BLaER1 (cell line): ENCODE results near the gene C6.

ENCODE experiments used
- H3K27ac ChIP-seq: shearing (Covaris generic); formaldehyde crosslinking; 2 replicates; pipeline ENCODE4 v1.8.1; 2022
- H3K27me3 ChIP-seq: shearing (Covaris generic); formaldehyde crosslinking; 2 replicates; pipeline ENCODE4 v1.8.1; 2022
- H3K36me3 ChIP-seq: shearing (Covaris generic); formaldehyde crosslinking; 2 replicates; pipeline ENCODE4 v1.8.1; 2022
- H3K4me1 ChIP-seq: shearing (Covaris generic); formaldehyde crosslinking; 2 replicates; pipeline ENCODE4 v1.8.1; 2022
- H3K4me2 ChIP-seq: shearing (Covaris generic); formaldehyde crosslinking; 2 replicates; pipeline ENCODE4 v1.8.1; 2022
- H3K4me3 ChIP-seq: shearing (Covaris generic); formaldehyde crosslinking; 2 replicates; pipeline ENCODE4 v1.8.1; 2022
- H3K9ac ChIP-seq: shearing (Covaris generic); formaldehyde crosslinking; 2 replicates; pipeline ENCODE4 v1.8.1; 2022
- H3K9me3 ChIP-seq: shearing (Covaris generic); formaldehyde crosslinking; 2 replicates; pipeline ENCODE4 v1.8.1; 2022
- H4K20me1 ChIP-seq: shearing (Covaris generic); formaldehyde crosslinking; 2 replicates; pipeline ENCODE4 v1.8.1; 2022
- Cebpa-rat ChIP-seq: shearing (Covaris generic); IDR thresholded peaks from 2 replicates; pipeline ENCODE4 v1.8.1; 2022

Gene C6

GRCh38 chr5:41145306-41145705 is 68.0 kb downstream of the C6 start:
- Histone ChIP-seq H3K9ac (no peak overlapping the region), H3K27me3 (no peaks in the 10 kb centered on the region), H3K27ac (no peak overlapping the region), H4K20me1 (no peaks in the 10 kb centered on the region), H3K36me3 (no peaks in the 10 kb centered on the region), H3K4me2 (no peak overlapping the region), H3K9me3 (no peaks in the 10 kb centered on the region), H3K4me1 (no peaks in the 10 kb centered on the region), H3K4me3 (no peak overlapping the region)
- no peak for TF ChIP-seq Cebpa-rat

- Histone ChIP-seq H3K9me3 (no peaks in the 10 kb centered on the region), H3K36me3 (no peaks in the 10 kb centered on the region), H3K27ac (no peak overlapping the region), H3K9ac (no peak overlapping the region), H3K27me3 (no peaks in the 10 kb centered on the region), H3K4me1 (no peaks in the 10 kb centered on the region), H3K4me2 (no peak overlapping the region), H3K4me3 (no peak overlapping the region), H4K20me1 (no peaks in the 10 kb centered on the region)
- no peak for TF ChIP-seq Cebpa-rat
These were observed 70.0 kb downstream of the C6 start for GRCh38 chr5:41143131-41143901.

GRCh38 chr5:41127967-41128690 is 85.2 kb downstream of the C6 start:
- H3K27ac ChIP-seq, result no peak overlapping the region

GRCh38 chr5:41122459-41122858 is 90.9 kb downstream of the C6 start:
- H3K27ac ChIP-seq, result no peak overlapping the region
- no peaks in the 10 kb centered on the region for H3K36me3 ChIP-seq
- no peaks in the 10 kb centered on the region for H3K4me1 ChIP-seq
- no peaks in the 10 kb centered on the region for H4K20me1 ChIP-seq
- no peak for TF ChIP-seq Cebpa-rat
- H3K27me3 ChIP-seq, result no peaks in the 10 kb centered on the region
- H3K9ac ChIP-seq, result no peak overlapping the region
- no peak overlapping the region for H3K4me3 ChIP-seq
- H3K9me3 ChIP-seq, result no peaks in the 10 kb centered on the region
- H3K4me2 ChIP-seq, result no peak overlapping the region

More at GRCh38 chr5:41127967-41128690, 85.2 kb downstream of the C6 start:
- Histone ChIP-seq H3K9me3 (no peaks in the 10 kb centered on the region), H3K9ac (no peak overlapping the region), H3K4me1 (no peaks in the 10 kb centered on the region), H4K20me1 (no peaks in the 10 kb centered on the region), H3K27me3 (no peaks in the 10 kb centered on the region), H3K4me3 (no peak overlapping the region), H3K36me3 (no peaks in the 10 kb centered on the region), H3K4me2 (no peak overlapping the region)
- no peak for TF ChIP-seq Cebpa-rat

GRCh38 chr5:41120600-41120999 is 92.7 kb downstream of the C6 start:
- no peaks in the 10 kb centered on the region for H3K9me3 ChIP-seq
- no peaks in the 10 kb centered on the region for H4K20me1 ChIP-seq
- H3K4me1 ChIP-seq, result no peaks in the 10 kb centered on the region
- no peaks in the 10 kb centered on the region for H3K36me3 ChIP-seq
- TF ChIP-seq Cebpa-rat, result no peak
- no peak overlapping the region for H3K9ac ChIP-seq
- H3K4me3 ChIP-seq, result no peak overlapping the region
- H3K27me3 ChIP-seq, result no peaks in the 10 kb centered on the region
- no peak overlapping the region for H3K4me2 ChIP-seq
- H3K27ac ChIP-seq, result no peak overlapping the region

GRCh38 chr5:41118177-41118576 is 95.2 kb downstream of the C6 start:
- no peaks in the 10 kb centered on the region for H4K20me1 ChIP-seq
- H3K4me2 ChIP-seq, result no peak overlapping the region
- H3K36me3 ChIP-seq, result no peaks in the 10 kb centered on the region
- no peak overlapping the region for H3K9ac ChIP-seq
- H3K27ac ChIP-seq, result no peak overlapping the region
- no peak overlapping the region for H3K4me3 ChIP-seq
- no peaks in the 10 kb centered on the region for H3K27me3 ChIP-seq
- no peak for TF ChIP-seq Cebpa-rat
- no peaks in the 10 kb centered on the region for H3K4me1 ChIP-seq
- H3K9me3 ChIP-seq, result no peaks in the 10 kb centered on the region

GRCh38 chr5:41115281-41115680 is 98.1 kb downstream of the C6 start:
- TF ChIP-seq Cebpa-rat, result no peak
- Histone ChIP-seq H3K36me3 (no peaks in the 10 kb centered on the region), H3K27ac (no peak overlapping the region), H3K9ac (no peak overlapping the region), H4K20me1 (no peaks in the 10 kb centered on the region), H3K9me3 (no peaks in the 10 kb centered on the region), H3K4me2 (no peak overlapping the region), H3K4me1 (no peaks in the 10 kb centered on the region), H3K27me3 (no peaks in the 10 kb centered on the region), H3K4me3 (no peak overlapping the region)

GRCh38 chr5:41112486-41113455 is 100.6 kb downstream of the C6 start:
- Histone ChIP-seq H3K4me2 (no peak overlapping the region), H3K27ac (no peak overlapping the region), H3K9ac (no peak overlapping the region), H3K4me1 (no peaks in the 10 kb centered on the region), H3K4me3 (no peak overlapping the region), H3K9me3 (no peaks in the 10 kb centered on the region), H3K27me3 (no peaks in the 10 kb centered on the region), H3K36me3 (no peaks in the 10 kb centered on the region), H4K20me1 (no peaks in the 10 kb centered on the region)
- TF ChIP-seq Cebpa-rat, result no peak

GRCh38 chr5:41109186-41109585 is 104.1 kb downstream of the C6 start:
- Histone ChIP-seq H3K4me3 (no peak overlapping the region), H3K4me1 (no peaks in the 10 kb centered on the region), H3K9ac (no peak overlapping the region), H3K9me3 (no peaks in the 10 kb centered on the region), H3K4me2 (no peak overlapping the region), H3K27me3 (no peaks in the 10 kb centered on the region), H3K27ac (no peak overlapping the region), H4K20me1 (no peaks in the 10 kb centered on the region), H3K36me3 (no peaks in the 10 kb centered on the region)
- TF ChIP-seq Cebpa-rat, result no peak
